SK-N-SH (cell line): ENCODE data around the gene TNFAIP8L3.

ENCODE experiments used
- EP300 ChIP-seq, 2 experiments: IDR thresholded peaks; 2 replicates each; pipeline versions ENCODE4 v1.4.0 to v1.6.1; 2012; ENCODE audit warnings: borderline replicate concordance in 1 of 2, low read depth in 1 of 2, low read length in 1 of 2
- EZH2phosphoT487 ChIP-seq: fragments of 200-600 bp; sonication (generic); IDR thresholded peaks from 2 replicates; pipeline ENCODE4 v1.6.1; 2017; ENCODE audit warnings: low read depth, mixed run types, mild to moderate bottlenecking, antibody characterized with exemption, moderate library complexity, borderline replicate concordance
- RCOR1 ChIP-seq: fragments of 150-350 bp; IDR thresholded peaks from 2 replicates; pipeline ENCODE4 v1.6.1; 2017; ENCODE audit warnings: antibody characterized with exemption, low read length
- TF ChIP-seq, protein P1 (sequence below): fragments of 200-600 bp; sonication (generic); IDR thresholded peaks from 2 replicates; pipeline ENCODE4 v1.6.1; 2017; ENCODE audit warnings: antibody characterized with exemption, mild to moderate bottlenecking, moderate library complexity

DNA sequence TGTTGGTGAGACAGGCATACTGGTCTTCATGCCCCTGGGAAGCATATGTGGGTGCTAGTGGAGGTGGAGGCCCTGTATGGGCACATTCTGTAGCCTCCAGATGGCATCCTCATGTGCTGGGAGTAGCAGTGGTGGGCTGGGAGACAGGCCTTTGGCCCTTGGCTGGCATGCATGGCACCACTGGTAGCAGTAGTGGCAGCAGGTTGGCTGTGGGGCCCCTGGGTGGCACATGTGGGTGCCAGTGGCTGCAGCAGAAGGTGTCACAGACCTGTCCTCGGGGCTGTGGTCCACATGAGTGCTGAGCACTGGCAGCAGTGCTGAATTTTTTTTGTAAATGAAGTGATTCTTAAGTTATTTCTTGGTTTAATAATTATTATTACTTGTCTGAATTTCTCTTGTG, 71.2 kb downstream of the TNFAIP8L3 start:
- TF ChIP-seq, protein P1, sequence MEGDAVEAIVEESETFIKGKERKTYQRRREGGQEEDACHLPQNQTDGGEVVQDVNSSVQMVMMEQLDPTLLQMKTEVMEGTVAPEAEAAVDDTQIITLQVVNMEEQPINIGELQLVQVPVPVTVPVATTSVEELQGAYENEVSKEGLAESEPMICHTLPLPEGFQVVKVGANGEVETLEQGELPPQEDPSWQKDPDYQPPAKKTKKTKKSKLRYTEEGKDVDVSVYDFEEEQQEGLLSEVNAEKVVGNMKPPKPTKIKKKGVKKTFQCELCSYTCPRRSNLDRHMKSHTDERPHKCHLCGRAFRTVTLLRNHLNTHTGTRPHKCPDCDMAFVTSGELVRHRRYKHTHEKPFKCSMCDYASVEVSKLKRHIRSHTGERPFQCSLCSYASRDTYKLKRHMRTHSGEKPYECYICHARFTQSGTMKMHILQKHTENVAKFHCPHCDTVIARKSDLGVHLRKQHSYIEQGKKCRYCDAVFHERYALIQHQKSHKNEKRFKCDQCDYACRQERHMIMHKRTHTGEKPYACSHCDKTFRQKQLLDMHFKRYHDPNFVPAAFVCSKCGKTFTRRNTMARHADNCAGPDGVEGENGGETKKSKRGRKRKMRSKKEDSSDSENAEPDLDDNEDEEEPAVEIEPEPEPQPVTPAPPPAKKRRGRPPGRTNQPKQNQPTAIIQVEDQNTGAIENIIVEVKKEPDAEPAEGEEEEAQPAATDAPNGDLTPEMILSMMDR = no peak
- TF ChIP-seq EP300 (IDR thresholded peaks at IDR 0.05; ENCODE audit: borderline replicate concordance in 1 of 2, low read depth in 1 of 2, low read length in 1 of 2) (no peak), EZH2phosphoT487 (no peak), RCOR1 (no peak)
